ENCODE measurements around the gene LAGE3. TPM values are rescaled to one million over a fixed set of nuclear protein-coding genes. Genes with fewer than 3 reads are reported as not detected.
"Not testable (repeated sequence)": the region's sequence is repeated elsewhere in the genome, so short reads cannot be mapped to it uniquely, and the experiment has no call there.

Gene LAGE3
- polyA plus RNA-seq, 3 donors, result 9.7 to 12.0 (median 10.8) TPM

DNA sequence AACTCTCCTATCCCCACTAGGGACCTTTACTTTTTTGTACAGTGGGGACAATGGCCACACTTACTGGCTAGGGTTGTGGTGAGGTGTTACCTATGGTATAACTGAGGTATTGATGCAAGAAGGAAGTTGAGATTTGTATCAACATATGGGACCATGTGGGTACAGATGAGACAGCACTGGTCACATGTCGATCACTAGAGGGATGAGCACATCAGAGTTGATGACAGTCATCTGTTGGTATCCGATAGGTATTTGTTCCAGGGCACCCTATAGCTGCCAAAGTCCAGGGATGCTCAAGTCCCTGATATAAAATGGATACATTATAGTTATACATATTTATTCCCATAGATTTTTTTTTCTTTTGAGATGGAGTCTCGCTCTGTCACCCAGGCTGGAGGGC lies 23.9 kb upstream of the LAGE3 start:
- no peak for DNase-seq (ENCODE audit: low read depth in 3 of 3, low spot score in 2 of 3)

DNA sequence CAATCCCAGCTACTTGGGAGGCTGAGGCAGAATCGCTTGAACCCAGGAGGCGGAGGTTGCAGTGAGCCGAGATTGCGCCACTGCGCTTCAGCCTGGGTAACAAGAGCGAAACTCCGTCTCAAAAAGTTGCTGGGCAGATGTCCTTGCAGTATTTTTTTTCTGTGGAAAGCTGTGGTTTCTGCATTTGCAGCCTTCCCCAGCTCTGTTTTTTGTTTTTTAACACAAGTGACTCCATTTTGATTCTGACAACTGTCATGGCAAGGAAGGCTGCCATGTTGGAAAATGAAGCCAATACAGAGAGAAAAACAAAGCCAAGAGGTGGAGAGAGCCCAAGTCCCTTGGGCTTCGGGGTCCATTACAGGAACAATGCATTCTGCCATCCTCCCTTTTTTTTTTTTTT lies 23.0 kb upstream of the LAGE3 start:
- no peak for DNase-seq (ENCODE audit: low read depth in 3 of 3, low spot score in 2 of 3)

DNA sequence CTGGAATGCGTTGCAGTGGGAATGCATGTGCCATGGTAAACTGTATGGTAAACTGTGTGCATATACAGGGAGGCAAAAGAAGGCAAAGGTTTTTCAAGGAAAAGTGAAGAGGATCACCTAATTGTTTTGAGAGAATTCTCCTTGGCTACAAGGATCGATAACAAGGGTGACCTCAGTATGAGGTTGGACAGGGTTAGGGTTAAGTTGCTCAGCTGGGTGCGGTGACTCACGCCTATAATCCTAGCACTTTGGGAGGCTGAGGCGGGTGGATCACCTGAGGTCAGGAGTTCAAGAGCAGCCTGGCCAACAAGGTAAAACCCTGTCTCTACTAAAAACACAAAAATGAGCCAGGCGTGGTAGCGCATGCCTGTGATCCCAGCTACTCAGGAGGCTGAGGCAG lies 22.3 kb upstream of the LAGE3 start:
- DNase-seq (ENCODE audit: low read depth in 3 of 3, low spot score in 2 of 3), result not testable (repeated sequence)

DNA sequence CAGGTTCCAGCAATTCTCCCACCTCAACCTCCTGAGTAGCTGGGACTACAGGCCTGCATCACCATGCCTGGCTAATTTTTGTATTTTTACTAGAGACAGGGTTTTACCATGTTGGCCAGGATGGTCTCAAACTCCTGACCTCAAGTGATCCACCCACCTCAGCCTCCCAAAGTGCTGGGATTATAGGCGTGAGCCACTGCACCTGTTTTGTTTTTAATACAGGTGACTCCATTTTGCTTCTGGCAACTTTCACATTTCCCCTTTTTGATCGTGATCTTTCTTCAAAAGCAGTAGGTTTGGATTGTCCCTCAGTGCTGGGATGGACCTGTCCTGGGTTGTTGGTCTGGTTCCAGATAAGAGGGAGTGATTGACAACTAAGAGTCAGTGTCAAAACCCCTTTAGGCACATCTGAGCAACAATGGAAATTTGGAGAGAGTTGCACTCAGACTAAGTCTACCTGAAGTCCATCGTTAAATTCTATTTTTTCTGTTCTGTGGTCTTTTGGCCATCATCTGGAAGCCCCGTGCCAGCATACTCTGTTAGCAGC lies 17.6 kb upstream of the LAGE3 start:
- DNase-seq (ENCODE audit: low read depth in 3 of 3, low spot score in 2 of 3), result not testable (repeated sequence)

DNA sequence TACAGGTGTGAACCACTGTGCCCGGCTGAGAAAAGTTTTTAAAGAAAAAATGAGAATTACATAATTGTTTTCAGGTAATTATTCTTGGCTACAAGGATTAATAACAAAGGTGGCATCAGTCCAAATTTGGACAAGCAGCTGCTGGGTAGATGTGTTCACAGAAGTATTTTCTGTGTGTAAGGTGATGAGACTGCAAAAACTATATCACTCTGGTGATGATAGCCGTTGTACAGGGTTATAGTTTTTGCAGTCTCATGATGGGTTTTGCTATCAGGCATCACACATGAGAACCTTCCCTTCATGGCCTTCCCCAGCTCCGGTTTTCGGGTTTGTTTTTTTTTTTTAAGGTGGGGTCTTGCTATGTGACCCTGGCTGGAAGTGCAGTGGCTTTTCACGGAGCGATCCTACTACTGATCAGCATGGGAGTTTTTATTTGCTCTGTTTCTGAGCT lies 16.4 kb upstream of the LAGE3 start:
- DNase-seq (ENCODE audit: low read depth in 3 of 3, low spot score in 2 of 3), result no peak

DNA sequence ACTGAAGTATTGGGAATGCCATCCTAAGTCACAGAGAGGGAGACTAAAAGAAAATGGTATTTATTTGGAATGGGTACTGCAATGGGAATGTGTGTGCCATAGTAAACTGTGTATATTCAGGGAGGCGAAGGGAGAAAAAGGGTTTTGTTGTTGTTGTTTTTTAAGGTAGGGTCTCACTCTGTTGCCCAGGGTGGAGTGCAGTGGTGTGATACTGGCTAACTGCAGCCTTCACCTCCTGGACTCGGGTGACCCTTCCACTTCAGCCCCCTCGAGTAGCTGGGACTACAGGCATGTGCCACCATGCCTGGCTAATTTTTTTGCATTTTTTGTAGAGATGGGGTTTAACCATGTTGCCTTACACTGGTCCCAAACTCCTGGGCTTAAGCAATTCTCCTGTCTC lies 15.6 kb upstream of the LAGE3 start:
- DNase-seq (ENCODE audit: low read depth in 3 of 3, low spot score in 2 of 3), result no peak

DNA sequence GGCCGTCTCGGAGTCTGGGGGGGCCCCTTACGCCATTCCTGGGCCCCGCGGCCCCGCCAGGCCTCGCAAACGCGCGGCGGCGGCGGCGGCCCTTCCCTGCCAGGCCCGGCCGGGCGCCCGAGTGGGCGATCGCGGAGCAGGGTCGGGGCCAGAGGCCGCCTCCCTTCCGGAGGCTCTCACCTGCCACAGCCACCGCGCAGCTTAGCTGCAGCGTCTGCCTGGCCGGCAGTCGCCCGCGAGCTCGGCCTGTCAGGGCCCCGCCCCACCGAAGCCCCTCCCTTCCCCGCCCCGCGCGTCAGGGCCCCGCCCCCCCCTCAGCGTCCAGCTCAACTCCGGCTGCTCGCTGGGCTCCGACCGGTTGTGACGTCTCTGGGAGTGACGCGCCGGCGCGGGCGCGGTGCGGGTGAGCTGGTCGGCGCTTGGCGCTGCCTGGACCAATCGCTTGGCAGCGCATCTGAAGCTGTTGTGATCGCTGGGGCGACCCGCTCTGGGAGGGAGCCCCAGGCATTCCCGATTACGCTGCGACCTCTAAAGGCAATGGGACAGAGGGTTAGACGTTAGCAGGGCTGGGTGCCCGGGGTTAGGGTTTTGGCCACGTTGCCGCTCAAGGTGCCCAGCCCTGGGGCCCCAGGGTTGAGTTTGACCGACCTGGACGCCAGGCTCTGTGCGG lies 11.5 kb upstream of the LAGE3 start, which contains the start of gene SLC10A3:
Gene SLC10A3, minus strand, starts transcription at position 216 of the 670 bp plus-strand sequence. CDS start 1,689 bp downstream, outside the sequence.
- peak in 2 of 3 donors; percentile 78 to 79 for DNase-seq (ENCODE audit: low read depth in 3 of 3, low spot score in 2 of 3)

DNA sequence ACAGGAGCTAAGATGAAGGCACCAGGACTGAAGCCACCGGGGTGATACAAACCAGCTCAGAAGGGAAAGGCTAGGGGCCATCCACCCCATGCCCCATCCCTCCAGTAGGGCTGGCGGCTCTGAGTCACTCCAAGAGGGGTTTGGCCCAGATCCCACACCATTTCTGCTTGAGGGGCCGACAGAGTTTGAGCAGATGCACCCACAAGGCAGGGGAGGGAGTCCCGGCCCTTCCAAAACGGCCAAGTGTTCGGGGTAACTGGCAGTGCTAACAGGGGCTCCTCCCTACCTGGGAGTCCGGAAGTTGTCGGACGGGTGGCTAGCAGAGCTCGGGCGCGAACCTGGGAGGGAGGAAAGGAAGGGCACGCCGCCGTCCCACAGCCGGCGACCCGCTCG lies 10.9 kb upstream of the LAGE3 start:
- no peak for DNase-seq (ENCODE audit: low read depth in 3 of 3, low spot score in 2 of 3)

DNA sequence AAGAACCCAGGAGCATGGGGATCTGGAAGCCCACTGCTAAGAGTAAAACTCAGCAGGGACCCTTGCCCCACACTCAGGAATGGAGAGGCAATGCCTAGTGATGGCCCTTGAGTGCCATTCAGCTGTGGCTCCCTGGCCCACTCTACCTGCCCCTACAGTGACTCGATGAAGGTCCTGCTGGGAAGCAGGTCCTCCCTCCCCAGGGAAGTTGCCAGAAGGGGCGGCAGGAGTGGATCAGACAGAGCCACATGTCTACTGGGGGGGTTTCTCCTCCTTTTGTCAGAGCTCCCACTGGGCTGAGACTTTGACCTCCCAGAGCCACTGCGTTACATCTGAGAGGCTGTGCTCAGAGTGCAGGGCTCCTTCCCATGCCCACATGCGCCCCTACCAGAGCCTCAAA lies 10.1 kb upstream of the LAGE3 start:
- no peak for DNase-seq (ENCODE audit: low read depth in 3 of 3, low spot score in 2 of 3)

DNA sequence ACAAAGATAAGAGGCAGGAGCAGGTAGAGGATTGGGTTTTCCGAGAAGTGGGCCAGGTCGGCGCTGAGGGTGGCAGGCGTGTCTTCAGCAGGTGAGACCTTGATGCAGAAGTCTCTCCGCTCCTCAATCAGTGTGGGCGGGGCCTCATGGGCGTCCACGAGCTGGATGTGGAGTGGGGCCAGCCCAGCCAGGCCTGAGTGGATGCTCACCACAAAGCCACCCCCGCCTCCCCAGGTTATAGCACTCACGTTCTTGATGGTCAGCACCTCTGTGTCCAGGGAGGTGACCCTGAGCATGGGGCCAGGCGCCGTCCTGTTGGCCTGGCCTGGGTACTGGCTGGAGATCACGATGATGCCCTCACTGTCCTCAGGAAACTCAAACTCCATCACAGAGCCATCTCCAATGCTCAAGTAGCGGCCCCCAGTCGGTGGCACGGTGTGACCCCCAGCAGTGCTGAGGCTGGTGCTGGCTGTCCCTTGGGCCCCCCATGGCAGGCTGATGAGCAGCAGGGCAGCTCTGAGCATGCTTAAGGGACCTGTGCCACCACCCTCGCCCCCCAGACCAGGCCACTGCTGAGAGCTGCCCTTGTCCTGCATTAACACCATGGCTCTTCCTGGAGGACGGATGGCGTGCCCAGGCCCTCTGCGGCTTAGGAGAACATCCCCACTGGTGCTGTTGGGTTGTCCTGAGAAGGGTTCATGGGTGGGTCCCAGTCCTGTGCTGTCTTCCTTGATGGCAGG lies 9.4 kb upstream of the LAGE3 start:
- DNase-seq (ENCODE audit: low read depth in 3 of 3, low spot score in 2 of 3), result no peak

DNA sequence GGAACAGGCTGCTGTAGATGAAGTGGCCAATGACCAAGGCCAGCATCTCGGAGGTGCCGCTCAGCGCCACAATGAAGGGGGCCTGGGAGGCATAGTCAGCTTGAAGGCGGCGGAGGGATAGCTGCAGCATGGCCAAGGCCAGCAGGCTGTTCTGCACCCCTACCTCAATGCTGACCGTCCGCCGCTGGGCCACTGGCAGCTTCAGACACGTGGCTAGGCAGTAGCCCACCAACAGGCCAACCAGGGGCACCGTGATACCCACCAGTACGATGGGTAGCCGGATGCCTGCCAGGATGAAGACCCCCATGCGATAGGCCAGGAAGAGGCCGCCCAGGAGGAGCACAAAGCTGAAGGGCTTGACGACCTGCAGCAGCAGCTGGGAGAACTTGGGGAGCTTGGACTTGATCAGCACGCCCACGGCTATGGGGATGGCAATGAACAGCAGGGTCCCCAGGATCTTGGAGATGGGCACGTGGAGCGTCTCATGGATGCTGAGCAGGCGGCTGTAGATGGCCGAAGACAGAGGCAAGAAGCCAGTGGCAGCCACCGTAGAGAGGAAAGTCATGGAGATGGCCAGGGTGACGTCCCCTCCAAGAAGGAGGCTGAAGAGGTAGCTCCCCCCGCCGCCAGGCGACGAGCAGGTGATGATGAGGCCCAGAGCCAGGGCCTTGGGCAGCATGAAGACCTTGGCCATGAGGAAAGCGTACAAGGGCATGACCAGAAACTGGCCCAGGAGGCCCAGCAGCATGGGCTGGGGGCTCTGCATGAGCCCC lies 8.6 kb upstream of the LAGE3 start:
- no peak for DNase-seq (ENCODE audit: low read depth in 3 of 3, low spot score in 2 of 3)

DNA sequence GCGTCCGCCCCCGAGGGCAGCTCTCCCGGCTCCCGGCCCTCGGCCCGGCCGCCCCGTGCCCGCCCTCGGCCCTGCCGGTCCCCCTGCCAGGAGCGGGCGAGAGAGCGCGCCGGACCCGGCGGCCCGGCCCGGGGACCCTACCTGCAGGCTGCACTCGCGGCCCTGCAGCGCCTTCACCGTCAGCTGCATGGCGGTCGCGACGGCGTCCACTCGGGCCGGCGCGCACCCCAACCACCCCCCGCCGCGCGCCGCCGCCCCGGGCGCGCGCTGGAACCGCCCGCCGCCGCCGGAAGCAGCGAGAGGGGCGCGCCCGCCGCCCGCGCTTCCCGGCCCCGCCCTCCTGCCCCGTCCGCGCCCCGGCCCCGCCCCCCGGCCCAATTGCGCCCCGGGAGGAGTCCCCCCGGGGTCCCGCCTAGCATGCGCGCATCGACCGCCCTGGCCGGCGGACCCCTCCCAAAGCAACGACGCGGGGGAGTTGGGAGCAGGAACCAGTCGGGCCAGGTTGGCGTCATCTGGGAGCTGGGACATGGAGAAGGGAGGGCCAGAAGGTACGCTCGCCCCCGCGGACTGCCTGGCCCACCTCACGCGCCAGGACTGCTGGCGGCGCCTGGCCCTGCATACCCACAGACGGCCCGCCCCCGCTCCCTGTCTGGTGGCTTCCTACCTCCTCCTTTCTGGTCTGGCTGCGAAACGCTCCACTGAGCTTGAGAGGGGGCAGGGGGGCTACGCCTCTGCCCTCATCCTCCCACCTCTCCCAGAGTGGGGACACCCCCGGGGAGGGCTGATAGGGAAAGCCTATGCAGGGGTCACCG lies 7.5 kb upstream of the LAGE3 start, which contains the start of gene UBL4A:
Gene UBL4A, minus strand, starts transcription at position 220 of the 812 bp plus-strand sequence. Its CDS starts 31 bp downstream, at position 189.
- peak in 2 of 3 donors; percentile 34 to 44 for DNase-seq (ENCODE audit: low read depth in 3 of 3, low spot score in 2 of 3)

DNA sequence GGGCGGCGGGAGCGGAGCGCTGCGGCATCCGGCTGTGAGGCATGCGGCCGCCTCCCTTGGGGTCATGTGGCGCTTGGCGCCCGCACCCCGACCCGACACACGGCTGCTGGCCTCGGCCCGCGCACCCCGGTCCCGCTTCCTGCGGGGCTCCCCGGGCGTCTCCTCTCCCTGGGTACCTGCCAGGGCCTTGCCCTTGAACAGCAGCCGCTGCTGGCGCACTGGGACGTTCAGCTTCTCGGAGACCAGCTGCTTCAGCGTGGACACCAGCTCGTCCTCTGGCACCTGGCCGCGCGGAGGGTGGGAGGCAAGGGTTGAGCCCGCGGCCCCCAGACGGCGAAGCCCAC lies 6.9 kb upstream of the LAGE3 start:
- DNase-seq (ENCODE audit: low read depth in 3 of 3, low spot score in 2 of 3), result no peak

DNA sequence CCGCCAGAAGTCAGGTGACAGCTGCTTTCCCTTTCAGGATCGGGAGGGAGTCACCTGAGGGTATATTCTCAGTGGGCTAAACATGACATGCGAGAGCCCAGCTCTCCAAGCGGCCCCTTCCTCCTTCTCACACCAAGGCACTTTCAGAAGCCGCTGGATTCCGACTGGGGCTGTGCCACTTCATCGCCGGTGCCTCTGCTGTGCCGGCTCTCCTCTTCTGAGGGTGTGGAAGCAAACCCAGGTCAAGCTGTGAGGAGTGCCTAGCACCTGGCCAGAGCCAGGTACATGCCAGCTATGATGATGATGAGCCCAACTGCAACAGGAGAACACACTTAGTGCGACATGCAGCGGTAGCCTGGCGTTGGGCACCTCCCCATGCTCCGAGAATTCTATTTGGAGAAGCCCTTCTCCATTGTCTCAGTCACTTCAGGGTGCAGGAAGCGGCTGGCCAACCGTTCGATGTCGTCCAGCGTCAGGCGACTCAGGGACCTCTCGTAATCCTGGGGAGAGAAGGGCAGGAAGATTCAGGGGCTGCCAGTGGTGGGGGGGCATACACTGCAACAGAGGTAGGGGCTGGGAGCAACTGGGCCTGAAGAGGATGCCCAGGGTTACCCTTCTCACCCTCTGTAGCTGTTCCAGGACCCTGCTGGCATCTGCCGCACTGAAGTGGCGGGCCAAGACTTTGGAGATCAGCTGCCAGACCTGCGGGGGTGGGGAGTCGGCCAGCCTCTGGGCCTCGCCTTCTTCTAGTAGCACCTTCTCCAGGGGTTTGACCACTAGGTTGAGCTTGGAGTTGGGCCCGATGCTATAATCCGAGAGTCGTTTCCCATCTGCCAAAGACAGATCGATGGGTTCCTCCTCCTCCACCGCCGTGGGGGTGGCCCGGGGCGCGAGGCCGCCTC lies 6.3 kb upstream of the LAGE3 start:
- DNase-seq (ENCODE audit: low read depth in 3 of 3, low spot score in 2 of 3), result no peak

DNA sequence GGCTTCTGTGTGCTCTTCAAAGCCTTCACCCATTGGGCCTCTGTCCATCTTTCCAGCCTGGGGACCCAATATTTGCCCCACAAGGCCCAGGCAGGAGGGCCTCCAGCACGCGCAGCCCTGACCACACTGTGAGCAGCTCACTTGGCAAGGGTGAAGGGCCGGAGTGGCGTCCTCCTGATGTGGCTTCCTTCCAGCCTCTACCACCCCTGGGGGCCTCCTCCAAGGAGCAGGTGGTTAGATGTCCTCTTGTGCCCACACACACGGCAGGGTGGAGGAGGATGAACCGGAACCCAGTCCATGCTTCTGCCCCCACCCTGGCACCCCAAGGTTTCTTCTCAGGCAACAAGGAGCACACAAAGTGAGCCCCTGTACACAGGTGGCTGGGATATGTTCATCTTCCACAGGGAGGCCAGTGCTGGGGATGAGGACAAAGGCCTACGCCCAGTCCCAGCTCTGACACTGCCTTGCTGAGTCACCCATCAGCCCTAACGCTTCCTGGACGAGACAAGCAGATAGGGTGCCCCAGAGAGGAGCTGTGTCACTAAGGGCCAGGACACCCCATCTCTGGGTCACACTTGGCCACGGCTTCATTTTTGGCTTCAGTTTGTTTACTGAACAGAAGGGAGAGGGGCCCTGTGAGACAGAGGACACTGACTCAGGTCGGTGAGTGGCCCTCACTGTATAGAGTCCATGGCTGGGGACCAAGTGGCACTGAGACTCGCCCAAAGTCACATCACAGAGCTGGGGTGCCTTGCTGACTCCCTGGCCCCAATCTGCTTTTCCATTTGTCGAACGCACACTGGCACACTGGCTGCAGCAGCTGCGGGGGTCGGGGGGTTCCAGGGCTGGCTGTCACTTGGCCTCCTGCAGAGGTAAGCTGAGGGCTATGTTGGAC lies 5.4 kb upstream of the LAGE3 start:
- no peak for DNase-seq (ENCODE audit: low read depth in 3 of 3, low spot score in 2 of 3)

DNA sequence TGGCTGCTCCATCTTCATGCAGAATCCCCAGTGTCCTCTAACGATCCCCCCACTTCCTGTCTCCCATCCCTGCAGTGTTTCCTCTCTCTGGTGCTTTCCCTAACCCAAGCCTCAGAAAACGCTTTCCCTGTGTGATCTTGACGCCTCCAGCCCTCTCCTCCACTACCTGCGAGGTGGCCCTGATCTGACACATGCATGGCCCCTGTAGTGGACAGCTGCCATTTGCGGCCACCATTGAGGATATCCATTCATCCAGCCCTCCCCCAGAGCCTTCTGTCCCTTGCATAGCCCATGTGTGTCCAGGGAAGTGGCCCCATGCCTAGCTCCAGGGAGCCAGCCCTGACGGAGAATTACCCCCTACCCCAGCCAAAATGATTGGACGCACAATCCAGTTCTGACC lies 4.2 kb upstream of the LAGE3 start:
- no peak for DNase-seq (ENCODE audit: low read depth in 3 of 3, low spot score in 2 of 3)

DNA sequence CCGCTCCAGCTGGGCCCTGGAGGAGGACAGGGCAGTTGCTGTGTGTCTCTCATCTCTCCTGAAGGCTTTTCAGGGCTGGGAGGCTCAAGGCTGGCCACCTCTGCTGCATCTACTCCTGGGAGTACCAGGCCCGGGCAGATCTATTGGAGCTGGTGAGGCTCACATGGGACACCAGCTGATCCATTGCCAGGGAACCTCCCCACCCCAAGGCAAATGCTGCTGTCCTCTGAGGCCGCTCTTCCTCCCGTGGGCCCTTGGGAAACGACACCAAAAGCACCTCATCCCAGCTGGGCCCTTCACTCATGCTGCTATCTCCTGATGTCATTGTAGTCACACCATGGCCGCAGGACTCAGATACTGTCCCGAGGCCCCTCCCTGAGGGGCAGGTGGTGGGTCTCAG lies 3.7 kb upstream of the LAGE3 start:
- DNase-seq (ENCODE audit: low read depth in 3 of 3, low spot score in 2 of 3), result no peak

DNA sequence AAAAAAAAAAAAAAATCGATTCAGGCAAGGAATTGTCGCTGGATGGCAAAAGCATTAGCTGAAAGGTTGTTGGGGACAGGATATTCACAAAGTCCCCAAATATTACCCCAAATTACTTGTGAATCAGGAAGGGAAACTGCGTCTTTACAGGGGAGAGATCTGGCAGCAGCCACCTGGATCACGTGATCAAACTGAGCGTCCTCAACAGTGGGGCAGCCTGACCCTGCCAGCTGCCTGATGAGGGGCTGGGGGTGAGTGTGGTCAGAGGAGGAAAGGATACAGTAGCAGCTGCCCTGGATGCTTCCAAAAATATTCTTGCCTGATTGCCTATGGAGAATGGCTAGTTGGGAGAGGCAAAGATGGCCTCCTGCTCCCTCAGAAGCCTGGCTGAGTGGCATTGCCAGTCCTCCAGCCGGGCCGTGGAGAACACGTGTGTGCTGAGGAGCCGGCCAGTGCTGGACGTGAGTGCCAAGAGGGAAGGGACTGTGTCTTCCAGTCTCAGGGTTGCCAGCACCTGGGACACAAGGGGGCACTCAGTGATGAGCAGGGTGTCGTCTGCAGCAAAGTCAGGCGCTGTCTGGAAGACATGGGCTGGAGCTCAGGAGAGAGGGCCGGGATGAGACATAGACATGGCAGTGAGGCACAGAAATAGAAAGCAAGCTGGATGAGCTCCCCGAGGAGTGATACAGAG lies 3.0 kb upstream of the LAGE3 start:
- no peak for DNase-seq (ENCODE audit: low read depth in 3 of 3, low spot score in 2 of 3)
